Uterus (tissue), 4 donors: Measurements from ENCODE around the gene MAP2. TPM values are rescaled to one million over a fixed set of nuclear protein-coding genes. Genes with fewer than 3 reads are reported as not detected.

Experiments used
- DNase-seq, 2 donors: peaks; one replicate each; pipeline ENCODE4 v3.0.0-alpha.2; 2019 to 2020
- H3K27ac ChIP-seq, 2 donors: fragments of 200-600 bp; sonication (generic); 1 replicate in 1 of 2; 2 replicates in 1 of 2; pipeline ENCODE4 v1.5.1; 2016 to 2018
- H3K27me3 ChIP-seq, 2 donors: fragments of 200-600 bp; sonication (generic); one replicate each; pipeline ENCODE4 v1.5.1; 2018 to 2019; ENCODE audit warnings: control low read depth in 1 of 2
- H3K36me3 ChIP-seq, 2 donors: fragments of 200-600 bp; sonication (generic); one replicate each; pipeline ENCODE4 v1.5.1; 2019; ENCODE audit warnings: control low read depth in 1 of 2
- H3K4me1 ChIP-seq, 2 donors: fragments of 200-600 bp; sonication (generic); one replicate each; pipeline ENCODE4 v1.5.1; 2018 to 2019; ENCODE audit warnings: control low read depth in 1 of 2
- H3K4me3 ChIP-seq, 2 donors: fragments of 200-600 bp; sonication (generic); 1 replicate in 1 of 2; 2 replicates in 1 of 2; pipeline ENCODE4 v1.5.1; 2018 to 2019; ENCODE audit warnings: mild to moderate bottlenecking in 1 of 2
- H3K9me3 ChIP-seq, 2 donors: fragments of 200-600 bp; sonication (generic); one replicate each; pipeline ENCODE4 v1.5.1; 2019; ENCODE audit warnings: control low read depth in 1 of 2
- POLR2A ChIP-seq, 2 donors: fragments of 450-650 bp; IDR thresholded peaks; one replicate each; pipeline ENCODE4 v1.6.1; 2016; ENCODE audit warnings: antibody characterized with exemption in 2 of 2, mild to moderate bottlenecking in 1 of 2, moderate library complexity in 1 of 2
- intact Hi-C: fragments of 100-400 bp; cut with DNase I; formaldehyde crosslinking; loops from one replicate; pipeline ENCODE4 v1.15.1; 2023; ENCODE audit warnings: low total_unique reads
- total RNA-seq, 4 donors: library from RNA; depleted of rRNA in 3 of 4; stranded (reverse); fragments of >200 nt in 3 of 4; gene quantifications; one replicate each; pipeline versions ENCODE4 v1.1.0 to v1.2.4, GENCODE V29; 2014 to 2023
- TF ChIP-seq, protein P1 (sequence below), 4 experiments: fragments of 200-600 bp in 2 of 4; fragments of 450-650 bp in 2 of 4; sonication (generic) in 2 of 4; IDR thresholded peaks; one replicate each; pipeline ENCODE4 v1.5.1; 2016 to 2019; ENCODE audit warnings: antibody characterized with exemption in 4 of 4, mild to moderate bottlenecking in 2 of 4, moderate library complexity in 1 of 4
- donor health status: DM: yes; HTN: yes; CAD: no.

The MAP2 gene
- total RNA-seq, 4 donors from 2014 or later: 4.7 to 18.7 (median 7.6) TPM

DNA sequence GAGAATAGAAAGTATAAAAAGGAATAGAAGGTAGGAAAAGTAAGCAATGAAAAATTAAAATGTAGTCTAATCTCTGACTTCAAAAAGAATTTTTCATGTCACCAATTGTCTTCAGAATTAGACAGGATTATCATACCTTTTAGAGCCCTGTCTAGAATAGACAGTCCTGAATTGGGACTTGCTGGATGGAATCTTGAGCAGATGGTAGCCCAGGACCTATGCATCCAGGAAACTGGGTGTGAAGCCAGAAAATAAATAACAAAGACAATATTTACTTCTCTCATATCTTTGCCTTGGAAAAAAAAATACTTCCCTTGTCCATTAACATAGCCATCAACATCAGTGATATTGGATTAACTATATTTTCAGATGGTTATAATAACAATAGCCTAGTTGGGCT, 250.0 kb downstream of the MAP2 start:
- Histone ChIP-seq H3K4me1 (no peaks in the 10 kb centered on the region), H3K36me3 (no peaks in the 10 kb centered on the region), H3K27me3 (no peaks in the 10 kb centered on the region), H3K9me3 (no peaks in the 10 kb centered on the region), H3K4me3 (no peak overlapping the region), H3K27ac (no peak overlapping the region)
- intact Hi-C loops: no loop called here
- no peak for DNase-seq
- TF ChIP-seq POLR2A (IDR thresholded peaks at IDR 0.05): no peak
- TF ChIP-seq, protein P1, sequence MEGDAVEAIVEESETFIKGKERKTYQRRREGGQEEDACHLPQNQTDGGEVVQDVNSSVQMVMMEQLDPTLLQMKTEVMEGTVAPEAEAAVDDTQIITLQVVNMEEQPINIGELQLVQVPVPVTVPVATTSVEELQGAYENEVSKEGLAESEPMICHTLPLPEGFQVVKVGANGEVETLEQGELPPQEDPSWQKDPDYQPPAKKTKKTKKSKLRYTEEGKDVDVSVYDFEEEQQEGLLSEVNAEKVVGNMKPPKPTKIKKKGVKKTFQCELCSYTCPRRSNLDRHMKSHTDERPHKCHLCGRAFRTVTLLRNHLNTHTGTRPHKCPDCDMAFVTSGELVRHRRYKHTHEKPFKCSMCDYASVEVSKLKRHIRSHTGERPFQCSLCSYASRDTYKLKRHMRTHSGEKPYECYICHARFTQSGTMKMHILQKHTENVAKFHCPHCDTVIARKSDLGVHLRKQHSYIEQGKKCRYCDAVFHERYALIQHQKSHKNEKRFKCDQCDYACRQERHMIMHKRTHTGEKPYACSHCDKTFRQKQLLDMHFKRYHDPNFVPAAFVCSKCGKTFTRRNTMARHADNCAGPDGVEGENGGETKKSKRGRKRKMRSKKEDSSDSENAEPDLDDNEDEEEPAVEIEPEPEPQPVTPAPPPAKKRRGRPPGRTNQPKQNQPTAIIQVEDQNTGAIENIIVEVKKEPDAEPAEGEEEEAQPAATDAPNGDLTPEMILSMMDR (IDR thresholded peaks at IDR 0.05): no peak

DNA sequence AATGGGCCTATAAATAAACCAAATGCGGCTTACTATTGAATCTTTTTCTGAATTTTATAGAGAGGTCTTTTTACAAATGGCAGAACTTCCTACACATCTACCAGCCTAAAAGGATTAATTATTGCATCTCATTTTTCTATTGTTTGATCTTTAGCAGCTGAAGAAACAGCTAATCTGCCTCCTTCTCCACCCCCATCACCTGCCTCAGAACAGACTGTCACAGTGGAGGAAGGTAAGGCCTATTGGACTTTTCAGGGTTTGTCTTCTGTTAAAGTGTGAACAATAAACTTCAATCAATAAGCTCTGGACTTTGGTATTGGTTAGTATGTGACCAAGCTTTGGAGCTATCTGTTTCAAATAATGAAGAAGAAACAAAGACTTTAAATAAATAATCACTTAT, 256.7 kb downstream of the MAP2 start:
- H3K9me3 ChIP-seq: no peaks in the 10 kb centered on the region
- intact Hi-C loops: no loop called here
- TF ChIP-seq, protein P1 (IDR thresholded peaks at IDR 0.05): no peak
- no peak for TF ChIP-seq POLR2A (IDR thresholded peaks at IDR 0.05)

DNA sequence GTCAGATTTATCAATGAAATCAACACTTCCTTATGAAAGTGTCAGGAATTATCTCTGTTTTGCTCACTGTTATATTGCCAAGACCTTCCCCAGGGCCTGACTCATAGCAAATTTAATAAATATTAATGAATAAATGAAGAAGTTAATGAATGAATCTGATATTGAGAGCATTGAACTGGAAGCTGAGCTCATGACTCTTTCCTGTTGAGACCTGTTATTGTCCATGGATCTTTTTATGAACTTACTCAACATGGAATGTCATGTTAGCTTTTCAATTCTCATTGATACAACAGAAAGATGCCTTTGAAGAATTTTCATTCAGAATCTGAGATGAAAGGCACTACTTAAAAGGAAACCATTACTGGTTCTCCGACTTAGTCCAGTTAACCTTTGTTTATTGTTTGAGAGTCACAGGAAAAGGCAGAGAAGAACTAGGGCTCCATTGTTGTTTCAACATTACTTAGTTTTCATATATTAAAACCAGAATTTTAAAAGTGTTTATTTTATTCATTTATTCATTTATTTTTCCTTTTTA, 257.4 kb downstream of the MAP2 start:
- Histone ChIP-seq H3K4me1 (no peaks in the 10 kb centered on the region), H3K27ac (no peak overlapping the region), H3K4me3 (no peak overlapping the region), H3K9me3 (no peaks in the 10 kb centered on the region), H3K36me3 (no peaks in the 10 kb centered on the region), H3K27me3 (no peaks in the 10 kb centered on the region)
- no peak for TF ChIP-seq POLR2A (IDR thresholded peaks at IDR 0.05)
- TF ChIP-seq, protein P1 (IDR thresholded peaks at IDR 0.05): no peak
- DNase-seq: no peak
- intact Hi-C loops: no loop called here

More for the DNA sequence above, 256.7 kb downstream of the MAP2 start:
- no peak overlapping the region for H3K4me3 ChIP-seq
- no peaks in the 10 kb centered on the region for H3K36me3 ChIP-seq
- H3K27me3 ChIP-seq: no peaks in the 10 kb centered on the region
- no peak overlapping the region for H3K27ac ChIP-seq
- DNase-seq: no peak
- no peaks in the 10 kb centered on the region for H3K4me1 ChIP-seq

DNA sequence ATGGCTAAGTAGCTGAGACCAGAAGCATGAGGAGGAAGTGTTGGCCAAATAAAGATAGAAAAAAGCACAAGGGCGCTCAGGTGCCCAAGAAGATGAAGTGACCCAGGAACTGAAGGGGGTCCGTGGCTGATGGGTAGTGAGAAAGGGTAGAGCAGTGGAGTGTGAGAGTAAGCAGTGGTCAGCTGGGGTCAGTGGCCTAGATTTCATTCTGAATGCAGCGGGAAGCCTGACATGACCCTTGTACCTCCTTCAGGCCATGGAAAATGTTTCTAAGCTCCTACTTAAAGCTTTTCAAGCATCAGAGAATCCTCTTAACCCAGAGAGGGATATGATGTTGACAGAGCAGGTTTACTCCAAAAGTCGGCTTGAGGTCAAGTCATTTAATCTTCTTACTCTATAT, 258.8 kb downstream of the MAP2 start:
- Histone ChIP-seq H3K27me3 (no peaks in the 10 kb centered on the region), H3K27ac (no peak overlapping the region), H3K4me1 (no peaks in the 10 kb centered on the region), H3K4me3 (no peak overlapping the region), H3K9me3 (no peaks in the 10 kb centered on the region), H3K36me3 (no peaks in the 10 kb centered on the region)
- intact Hi-C loops: no loop called here
- DNase-seq: no peak
- TF ChIP-seq, protein P1 (IDR thresholded peaks at IDR 0.05): no peak
- TF ChIP-seq POLR2A (IDR thresholded peaks at IDR 0.05): no peak

DNA sequence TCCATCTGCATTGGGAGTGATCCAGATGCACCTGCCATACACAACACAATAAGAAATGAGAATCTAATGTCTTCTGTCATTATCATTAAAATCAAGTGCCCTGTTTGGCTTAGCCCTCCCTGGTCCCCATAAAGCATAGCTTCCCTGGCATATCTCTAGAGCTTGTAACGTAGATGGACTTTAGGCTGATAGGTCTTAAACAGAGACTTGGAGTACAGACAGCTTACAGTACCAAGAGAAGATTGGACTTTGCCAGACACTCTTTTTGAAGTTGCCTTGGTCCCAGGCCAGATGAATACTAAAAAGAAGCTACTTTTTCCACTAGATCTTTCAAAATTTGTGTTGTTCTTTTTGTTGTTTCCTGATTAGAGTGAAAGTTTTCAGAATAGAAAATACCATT, 261.5 kb downstream of the MAP2 start:
- intact Hi-C loops: no loop called here
- H3K4me1 ChIP-seq: no peaks in the 10 kb centered on the region
- DNase-seq: no peak

More for the DNA sequence above, 261.5 kb downstream of the MAP2 start:
- no peak overlapping the region for H3K4me3 ChIP-seq
- no peaks in the 10 kb centered on the region for H3K9me3 ChIP-seq
- H3K27me3 ChIP-seq: no peaks in the 10 kb centered on the region
- no peaks in the 10 kb centered on the region for H3K36me3 ChIP-seq
- TF ChIP-seq, protein P1 (IDR thresholded peaks at IDR 0.05): no peak
- no peak for TF ChIP-seq POLR2A (IDR thresholded peaks at IDR 0.05)
- no peak overlapping the region for H3K27ac ChIP-seq
